ENCODE results near the gene CKLF. TPM values are rescaled to one million over a fixed set of nuclear protein-coding genes. Genes with fewer than 3 reads are reported as not detected.

Gene CKLF
- polyA plus RNA-seq, 1 of the 3 experiments (the other 2 are of a cell fraction) = 211 TPM

DNA sequence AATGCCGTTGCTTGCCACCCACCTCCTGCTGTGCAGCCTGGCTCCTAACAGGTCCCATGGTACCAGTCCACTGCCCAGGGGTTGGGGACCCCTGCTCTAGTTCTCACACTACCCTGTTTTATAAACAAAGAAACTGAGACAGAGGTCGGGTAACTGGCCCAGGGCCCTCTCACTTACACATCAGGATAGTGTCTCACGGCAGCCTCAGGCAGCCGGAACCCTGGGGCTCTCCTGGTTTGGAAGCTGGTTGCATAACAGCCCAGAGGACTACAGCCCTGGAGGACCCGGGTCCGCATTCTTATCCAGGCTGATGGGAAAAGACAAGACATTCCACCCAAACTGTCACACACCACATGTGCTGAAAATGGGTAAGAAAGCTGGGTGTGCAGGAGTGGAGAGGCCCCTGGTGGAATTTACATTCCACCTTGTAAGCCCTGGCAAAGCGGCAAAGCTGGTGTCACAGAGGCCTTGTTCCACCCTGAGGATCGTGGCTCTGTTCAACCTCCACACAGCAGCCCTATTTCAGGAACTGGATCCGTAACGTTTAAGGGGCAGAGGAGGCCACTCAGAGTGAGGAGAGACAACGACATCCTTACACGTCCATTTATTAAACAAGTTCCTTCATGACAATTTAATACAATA, 61.9 kb downstream of the CKLF start:
- H3K27me3 ChIP-seq (ENCODE audit: insufficient read depth) = no peaks in the 10 kb centered on the region
- no peak overlapping the region for H3K4me2 ChIP-seq
- ChIA-PET POLR2A (interaction anchor here (0.6 kb wide), 1 partner anchor 230 kb away, joined by 3 read pairs; no protein-coding TSS in a partner anchor), CTCF (interaction anchor here (0.9 to 3.0 kb wide), 3 partner anchors 37 to 254 kb away, joined by 3 to 15 read pairs (median 11); no protein-coding TSS in a partner anchor)
- H3K27ac ChIP-seq (ENCODE audit: low read depth in 2 of 2, low read length in 1 of 2) = no peak overlapping the region
- 89% methylated on average over 9 of the region's 12 CpGs for WGBS (ENCODE audit: low lambda C conversion rate)
- no peaks in the 10 kb centered on the region for H3K9me2 ChIP-seq
- H3K79me2 ChIP-seq (ENCODE audit: insufficient read depth) = peaks cover 13% of the 10 kb centered on the region; the same call in 1 of the 2 replicates
- H2AFZ ChIP-seq (ENCODE audit: low read depth) = no peak overlapping the region
- no peak overlapping the region for H3K4me3 ChIP-seq (ENCODE audit: low read depth in 2 of 2, low read length in 1 of 2)
- H3K36me3 ChIP-seq (replicated peaks in 1 of 2; ENCODE audit: control insufficient read depth in 1 of 2, insufficient read depth in 2 of 2, low read length in 1 of 2) = peaks cover 24 to 57% of the 10 kb centered on the region in 2 experiments
- no peak for DNase-seq
- peaks cover 18 to 29% of the 10 kb centered on the region in 2 experiments for H3K4me1 ChIP-seq (ENCODE audit: control insufficient read depth in 1 of 2, insufficient read depth in 2 of 2, low read depth in 1 of 2, low read length in 1 of 2)
- TF ChIP-seq ELF1 (IDR thresholded peaks at IDR 0.05) (no peak), YY1 (IDR thresholded peaks at IDR 0.05; ENCODE audit: low read depth) (no peak), EP300 (IDR thresholded peaks at IDR 0.05; ENCODE audit: borderline replicate concordance in 1 of 2, low read depth in 1 of 2, low read length in 1 of 2) (no peak), JUND (IDR thresholded peaks at IDR 0.05) (no peak), TEAD4 (IDR thresholded peaks at IDR 0.05; ENCODE audit: borderline replicate concordance, insufficient read depth) (no peak)
- TF ChIP-seq, protein P1, sequence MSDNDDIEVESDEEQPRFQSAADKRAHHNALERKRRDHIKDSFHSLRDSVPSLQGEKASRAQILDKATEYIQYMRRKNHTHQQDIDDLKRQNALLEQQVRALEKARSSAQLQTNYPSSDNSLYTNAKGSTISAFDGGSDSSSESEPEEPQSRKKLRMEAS (IDR thresholded peaks at IDR 0.05; ENCODE audit: low read depth) = no peak
- TF ChIP-seq, protein P2, sequence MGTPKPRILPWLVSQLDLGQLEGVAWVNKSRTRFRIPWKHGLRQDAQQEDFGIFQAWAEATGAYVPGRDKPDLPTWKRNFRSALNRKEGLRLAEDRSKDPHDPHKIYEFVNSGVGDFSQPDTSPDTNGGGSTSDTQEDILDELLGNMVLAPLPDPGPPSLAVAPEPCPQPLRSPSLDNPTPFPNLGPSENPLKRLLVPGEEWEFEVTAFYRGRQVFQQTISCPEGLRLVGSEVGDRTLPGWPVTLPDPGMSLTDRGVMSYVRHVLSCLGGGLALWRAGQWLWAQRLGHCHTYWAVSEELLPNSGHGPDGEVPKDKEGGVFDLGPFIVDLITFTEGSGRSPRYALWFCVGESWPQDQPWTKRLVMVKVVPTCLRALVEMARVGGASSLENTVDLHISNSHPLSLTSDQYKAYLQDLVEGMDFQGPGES (IDR thresholded peaks at IDR 0.05; ENCODE audit: low read depth, low read length) = no peak
- TF ChIP-seq, protein P3, sequence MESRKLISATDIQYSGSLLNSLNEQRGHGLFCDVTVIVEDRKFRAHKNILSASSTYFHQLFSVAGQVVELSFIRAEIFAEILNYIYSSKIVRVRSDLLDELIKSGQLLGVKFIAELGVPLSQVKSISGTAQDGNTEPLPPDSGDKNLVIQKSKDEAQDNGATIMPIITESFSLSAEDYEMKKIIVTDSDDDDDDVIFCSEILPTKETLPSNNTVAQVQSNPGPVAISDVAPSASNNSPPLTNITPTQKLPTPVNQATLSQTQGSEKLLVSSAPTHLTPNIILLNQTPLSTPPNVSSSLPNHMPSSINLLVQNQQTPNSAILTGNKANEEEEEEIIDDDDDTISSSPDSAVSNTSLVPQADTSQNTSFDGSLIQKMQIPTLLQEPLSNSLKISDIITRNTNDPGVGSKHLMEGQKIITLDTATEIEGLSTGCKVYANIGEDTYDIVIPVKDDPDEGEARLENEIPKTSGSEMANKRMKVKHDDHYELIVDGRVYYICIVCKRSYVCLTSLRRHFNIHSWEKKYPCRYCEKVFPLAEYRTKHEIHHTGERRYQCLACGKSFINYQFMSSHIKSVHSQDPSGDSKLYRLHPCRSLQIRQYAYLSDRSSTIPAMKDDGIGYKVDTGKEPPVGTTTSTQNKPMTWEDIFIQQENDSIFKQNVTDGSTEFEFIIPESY (IDR thresholded peaks at IDR 0.05; ENCODE audit: borderline replicate concordance, low read depth) = no peak
- H3K9me3 ChIP-seq = no peaks in the 10 kb centered on the region
- peaks cover 28% of the 10 kb centered on the region for H3F3A ChIP-seq (replicated peaks; ENCODE audit: insufficient read depth)
- H4K20me1 ChIP-seq (ENCODE audit: insufficient read depth) = peaks cover 2% of the 10 kb centered on the region; the same call in 1 of the 2 replicates
- H3K9ac ChIP-seq = no peak overlapping the region

Small RNA genes lying within 50 kb of the gene (small RNA-seq; reads per million reads assigned to genes)
- gene CKLF-CMTM1 = 0 reads per million in 7 experiments

Other genes starting within 250 kb of the CKLF start
- not detected in 2 replicates for gene CDH5, start 185.9 kb upstream of the CKLF start, polyA plus RNA-seq (2012; rRNA removed)
- gene BEAN1, start 125.3 kb upstream of the CKLF start, polyA plus RNA-seq (2012; rRNA removed) = 0.07 TPM in 1 of 2 replicates, not detected in the other
- gene TK2, start 2.5 kb upstream of the CKLF start, polyA plus RNA-seq (2012; rRNA removed) = 25.2 and 37.6 TPM in 2 replicates
- 3.1 and 3.7 TPM in 2 replicates for gene CMTM1, start 13.9 kb downstream of the CKLF start, polyA plus RNA-seq (2012; rRNA removed)
- gene CMTM2, start 26.9 kb downstream of the CKLF start, polyA plus RNA-seq (2012; rRNA removed) = not detected in 2 replicates
- 64.2 and 69.4 TPM in 2 replicates for gene CMTM3, start 52.1 kb downstream of the CKLF start, polyA plus RNA-seq (2012; rRNA removed)
- gene CMTM4, start 144.2 kb downstream of the CKLF start, polyA plus RNA-seq (2012; rRNA removed) = 21.7 and 30.8 TPM in 2 replicates
- gene DYNC1LI2, start 199.0 kb downstream of the CKLF start, polyA plus RNA-seq (2012; rRNA removed) = 33.1 and 49.6 TPM in 2 replicates
- gene TERB1, start 249.0 kb downstream of the CKLF start, polyA plus RNA-seq (2012; rRNA removed) = 0.06 and 0.08 TPM in 2 replicates

All from SK-N-SH (cell line).